Measurements from ENCODE around the gene SYNGAP1.
"Not testable (repeated sequence)": the region's sequence is repeated elsewhere in the genome, so short reads cannot be mapped to it uniquely, and the experiment has no call there.

The SYNGAP1 gene

GRCh38 chr6:33469661-33470060 is 49.8 kb downstream of the SYNGAP1 start:
- no peak for DNase-seq (ENCODE audit: low read depth in 2 of 2)

- no peak for DNase-seq (ENCODE audit: low read depth in 2 of 2)
Observed at GRCh38 chr6:33477864-33478263, 58.0 kb downstream of the SYNGAP1 start.

GRCh38 chr6:33481192-33481591 is 61.3 kb downstream of the SYNGAP1 start:
- DNase-seq (ENCODE audit: low read depth in 2 of 2) = no peak

- DNase-seq (ENCODE audit: low read depth in 2 of 2) = not testable (repeated sequence)
Observed at GRCh38 chr6:33482620-33483019, 62.8 kb downstream of the SYNGAP1 start.

GRCh38 chr6:33483678-33484077 is 63.8 kb downstream of the SYNGAP1 start:
- no peak for DNase-seq (ENCODE audit: low read depth in 2 of 2)

GRCh38 chr6:33484673-33485262 is 64.9 kb downstream of the SYNGAP1 start:
- DNase-seq (ENCODE audit: low read depth in 2 of 2) = not testable (repeated sequence)

GRCh38 chr6:33485680-33486079 is 65.8 kb downstream of the SYNGAP1 start:
- DNase-seq (ENCODE audit: low read depth in 2 of 2) = not testable (repeated sequence)

GRCh38 chr6:33488339-33488738 is 68.5 kb downstream of the SYNGAP1 start:
- no peak for DNase-seq (ENCODE audit: low read depth in 2 of 2)

GRCh38 chr6:33490198-33490597 is 70.3 kb downstream of the SYNGAP1 start:
- no peak for DNase-seq (ENCODE audit: low read depth in 2 of 2)

- no peak for DNase-seq (ENCODE audit: low read depth in 2 of 2)
Observed at GRCh38 chr6:33490621-33491020, 70.8 kb downstream of the SYNGAP1 start.

GRCh38 chr6:33492093-33492492 is 72.2 kb downstream of the SYNGAP1 start:
- no peak for DNase-seq (ENCODE audit: low read depth in 2 of 2)

GRCh38 chr6:33497157-33497556 is 77.3 kb downstream of the SYNGAP1 start:
- no peak for DNase-seq (ENCODE audit: low read depth in 2 of 2)

- no peak for DNase-seq (ENCODE audit: low read depth in 2 of 2)
Observed at GRCh38 chr6:33502486-33502885, 82.6 kb downstream of the SYNGAP1 start.

GRCh38 chr6:33504486-33504885 is 84.6 kb downstream of the SYNGAP1 start:
- DNase-seq (ENCODE audit: low read depth in 2 of 2) = no peak

Data from activated CD8-positive, alpha-beta memory T cell treated with anti-CD3 and anti-CD28 coated beads for 4 hours (primary cell).